Measurements from ENCODE around the gene PICALM. TPM values are rescaled to one million over a fixed set of nuclear protein-coding genes. Genes with fewer than 3 reads are reported as not detected.

PICALM gene
- total RNA-seq, 1 donor from 2014 or later: 204 TPM

DNA sequence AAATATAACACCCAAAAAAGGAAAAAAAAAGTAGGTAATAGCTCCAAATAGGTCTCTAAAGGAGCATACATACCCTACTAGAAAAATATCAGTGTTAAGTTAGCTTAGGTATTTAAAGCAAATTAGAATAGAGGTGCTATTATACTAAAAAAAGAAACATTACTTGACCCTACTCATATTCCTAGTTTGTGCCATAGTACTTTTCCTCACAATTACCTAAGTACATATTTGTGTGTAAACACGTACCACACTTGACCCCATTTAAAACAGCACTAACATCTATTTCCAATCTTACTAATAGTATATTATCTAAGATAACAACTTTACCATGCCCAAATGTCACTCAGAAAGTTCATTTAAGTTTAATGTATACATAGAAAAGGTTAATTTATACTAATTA is 57.7 kb downstream of the PICALM start:
- peaks cover 10% of the 10 kb centered on the region for H3K36me3 Mint-ChIP-seq
- Histone ChIP-seq H3K9ac (no peak overlapping the region), H3K27me3 (no peaks in the 10 kb centered on the region), H3K9me3 (ENCODE audit: low read depth) (no peaks in the 10 kb centered on the region), H4K20me1 (ENCODE audit: low read depth) (peaks cover 5% of the 10 kb centered on the region), H3K79me2 (ENCODE audit: low read depth) (no peaks in the 10 kb centered on the region), H3K4me2 (no peak overlapping the region), H3K27ac (no peak overlapping the region), H3K36me3 (no peaks in the 10 kb centered on the region), H2AFZ (replicated peaks) (no peak overlapping the region), H3K4me1 (no peaks in the 10 kb centered on the region), H3K4me3 (no peak overlapping the region), H3F3A (ENCODE audit: low read depth) (no peaks in the 10 kb centered on the region)
- no peaks in the 10 kb centered on the region for H3K4me1 Mint-ChIP-seq
- no peak for TF ChIP-seq EZH2 (IDR thresholded peaks at IDR 0.05)
- TF ChIP-seq, protein P1, sequence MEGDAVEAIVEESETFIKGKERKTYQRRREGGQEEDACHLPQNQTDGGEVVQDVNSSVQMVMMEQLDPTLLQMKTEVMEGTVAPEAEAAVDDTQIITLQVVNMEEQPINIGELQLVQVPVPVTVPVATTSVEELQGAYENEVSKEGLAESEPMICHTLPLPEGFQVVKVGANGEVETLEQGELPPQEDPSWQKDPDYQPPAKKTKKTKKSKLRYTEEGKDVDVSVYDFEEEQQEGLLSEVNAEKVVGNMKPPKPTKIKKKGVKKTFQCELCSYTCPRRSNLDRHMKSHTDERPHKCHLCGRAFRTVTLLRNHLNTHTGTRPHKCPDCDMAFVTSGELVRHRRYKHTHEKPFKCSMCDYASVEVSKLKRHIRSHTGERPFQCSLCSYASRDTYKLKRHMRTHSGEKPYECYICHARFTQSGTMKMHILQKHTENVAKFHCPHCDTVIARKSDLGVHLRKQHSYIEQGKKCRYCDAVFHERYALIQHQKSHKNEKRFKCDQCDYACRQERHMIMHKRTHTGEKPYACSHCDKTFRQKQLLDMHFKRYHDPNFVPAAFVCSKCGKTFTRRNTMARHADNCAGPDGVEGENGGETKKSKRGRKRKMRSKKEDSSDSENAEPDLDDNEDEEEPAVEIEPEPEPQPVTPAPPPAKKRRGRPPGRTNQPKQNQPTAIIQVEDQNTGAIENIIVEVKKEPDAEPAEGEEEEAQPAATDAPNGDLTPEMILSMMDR (IDR thresholded peaks at IDR 0.05): no peak
- TF ChIP-seq EZH2phosphoT487 (IDR thresholded peaks at IDR 0.05): no peak
- no peak overlapping the region for H3K27ac Mint-ChIP-seq
- DNase-seq (ENCODE audit: low spot score): no peak
- no peaks in the 10 kb centered on the region for H3K9me3 Mint-ChIP-seq
- H3K4me3 Mint-ChIP-seq: no peak overlapping the region
- H3K27me3 Mint-ChIP-seq (ENCODE audit: insufficient read depth, low read depth): no peaks in the 10 kb centered on the region

DNA sequence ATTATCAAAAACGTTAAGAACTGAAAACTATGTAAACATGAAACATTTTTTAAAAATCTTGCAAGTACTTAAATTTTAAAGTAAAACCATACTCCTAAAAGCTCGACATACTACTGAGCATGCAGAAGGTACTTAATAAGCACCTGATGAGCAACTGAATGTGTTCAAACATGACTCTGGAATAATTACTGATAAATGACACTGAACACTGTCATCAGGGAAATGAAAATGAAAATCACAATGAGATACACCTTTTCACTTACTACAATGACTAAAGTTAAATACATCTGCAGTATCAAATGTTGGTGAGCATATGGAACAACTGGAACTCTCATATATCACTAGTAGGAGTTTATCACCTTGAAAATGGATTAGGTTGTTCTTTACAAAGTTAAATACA is 65.2 kb downstream of the PICALM start:
- no peak for DNase-seq (ENCODE audit: low spot score)
- H3K4me1 ChIP-seq: no peaks in the 10 kb centered on the region
- no peak overlapping the region for H3K9ac ChIP-seq
- peaks cover 11% of the 10 kb centered on the region for H3K36me3 ChIP-seq
- no peaks in the 10 kb centered on the region for H3K27me3 Mint-ChIP-seq (ENCODE audit: insufficient read depth, low read depth)
- TF ChIP-seq, protein P1 (IDR thresholded peaks at IDR 0.05): no peak
- TF ChIP-seq EZH2phosphoT487 (IDR thresholded peaks at IDR 0.05) (no peak), EZH2 (IDR thresholded peaks at IDR 0.05) (no peak)
- H3K9me3 Mint-ChIP-seq: no peaks in the 10 kb centered on the region
- no peaks in the 10 kb centered on the region for H3K79me2 ChIP-seq (ENCODE audit: low read depth)
- H3K27ac ChIP-seq: no peak overlapping the region
- H3K4me3 ChIP-seq: no peak overlapping the region
- H3K27me3 ChIP-seq: no peaks in the 10 kb centered on the region
- H3K9me3 ChIP-seq (ENCODE audit: low read depth): no peaks in the 10 kb centered on the region
- peaks cover 11% of the 10 kb centered on the region for H3K36me3 Mint-ChIP-seq
- no peaks in the 10 kb centered on the region for H3F3A ChIP-seq (ENCODE audit: low read depth)
- H3K4me3 Mint-ChIP-seq: no peak overlapping the region
- H4K20me1 ChIP-seq (ENCODE audit: low read depth): no peaks in the 10 kb centered on the region
- no peak overlapping the region for H2AFZ ChIP-seq (replicated peaks)
- no peak overlapping the region for H3K4me2 ChIP-seq
- H3K27ac Mint-ChIP-seq: no peak overlapping the region
- H3K4me1 Mint-ChIP-seq: no peaks in the 10 kb centered on the region

DNA sequence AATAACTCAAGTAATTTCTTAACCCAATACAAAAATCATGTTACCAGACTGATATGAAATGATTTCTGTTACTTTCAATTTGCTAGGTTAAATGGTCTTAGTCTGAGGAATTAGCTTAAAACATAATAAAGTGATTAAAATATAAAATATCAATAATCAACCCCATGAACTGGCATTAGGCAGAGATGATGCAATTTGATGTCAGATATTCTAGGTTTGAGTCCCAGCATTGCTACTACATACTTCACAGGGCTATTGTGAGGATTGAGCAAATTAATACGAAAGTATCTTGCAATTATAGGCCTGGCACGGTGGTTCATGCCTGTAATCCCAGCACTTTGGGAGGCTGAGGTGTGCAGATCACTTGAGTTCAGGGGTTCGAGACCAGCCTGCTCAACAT is 66.5 kb downstream of the PICALM start:
- no peak for DNase-seq (ENCODE audit: low spot score)

More for the DNA sequence above, 66.5 kb downstream of the PICALM start:
- no peaks in the 10 kb centered on the region for H3F3A ChIP-seq (ENCODE audit: low read depth)
- H3K27ac ChIP-seq: no peak overlapping the region
- H4K20me1 ChIP-seq (ENCODE audit: low read depth): no peaks in the 10 kb centered on the region
- H3K4me2 ChIP-seq: no peak overlapping the region
- H3K27ac Mint-ChIP-seq: no peak overlapping the region
- H3K4me3 Mint-ChIP-seq: no peak overlapping the region
- no peaks in the 10 kb centered on the region for H3K4me1 ChIP-seq
- H3K9me3 ChIP-seq (ENCODE audit: low read depth): no peaks in the 10 kb centered on the region
- H3K27me3 ChIP-seq: no peaks in the 10 kb centered on the region
- H3K9ac ChIP-seq: no peak overlapping the region
- H3K27me3 Mint-ChIP-seq (ENCODE audit: insufficient read depth, low read depth): no peaks in the 10 kb centered on the region
- H3K79me2 ChIP-seq (ENCODE audit: low read depth): no peaks in the 10 kb centered on the region
- no peak overlapping the region for H2AFZ ChIP-seq (replicated peaks)
- TF ChIP-seq EZH2 (IDR thresholded peaks at IDR 0.05) (no peak), EZH2phosphoT487 (IDR thresholded peaks at IDR 0.05) (no peak)
- TF ChIP-seq, protein P1 (IDR thresholded peaks at IDR 0.05): no peak
- peaks cover 15% of the 10 kb centered on the region for H3K36me3 Mint-ChIP-seq
- no peaks in the 10 kb centered on the region for H3K4me1 Mint-ChIP-seq
- H3K4me3 ChIP-seq: no peak overlapping the region
- peaks cover 11% of the 10 kb centered on the region for H3K36me3 ChIP-seq
- H3K9me3 Mint-ChIP-seq: no peaks in the 10 kb centered on the region

All from neural progenitor cell (in vitro differentiated cells).